Measurements from ENCODE around the gene MIER2.

Gene MIER2

DNA sequence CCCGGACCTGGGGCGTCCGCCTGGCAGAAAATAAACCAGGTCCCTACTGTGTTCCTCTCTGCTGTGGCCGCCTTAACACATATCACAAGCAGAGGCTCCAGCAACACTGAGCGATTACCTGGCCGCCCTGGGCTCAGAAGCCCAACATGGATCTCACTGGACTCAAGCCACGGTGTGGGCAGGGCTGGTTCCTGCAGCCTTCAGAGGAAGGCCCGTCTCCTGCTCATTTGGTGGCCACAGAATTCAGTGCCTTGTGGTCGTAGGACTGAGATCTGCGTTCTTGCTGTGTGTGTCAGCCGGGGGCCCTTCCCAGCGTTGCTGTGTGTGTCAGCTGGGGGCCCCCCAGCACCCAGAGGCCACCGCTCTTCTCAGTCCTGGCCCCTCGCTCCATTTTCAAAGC, 34.1 kb upstream of the MIER2 start:
- DNase-seq (ENCODE audit: low read depth) = no peak

- no peak for DNase-seq (ENCODE audit: low read depth)
Measured at GRCh38 chr19:377801-378581, 33.4 kb upstream of the MIER2 start.

GRCh38 chr19:376111-376470, 31.5 kb upstream of the MIER2 start:
- no peak for DNase-seq (ENCODE audit: low read depth)

DNA sequence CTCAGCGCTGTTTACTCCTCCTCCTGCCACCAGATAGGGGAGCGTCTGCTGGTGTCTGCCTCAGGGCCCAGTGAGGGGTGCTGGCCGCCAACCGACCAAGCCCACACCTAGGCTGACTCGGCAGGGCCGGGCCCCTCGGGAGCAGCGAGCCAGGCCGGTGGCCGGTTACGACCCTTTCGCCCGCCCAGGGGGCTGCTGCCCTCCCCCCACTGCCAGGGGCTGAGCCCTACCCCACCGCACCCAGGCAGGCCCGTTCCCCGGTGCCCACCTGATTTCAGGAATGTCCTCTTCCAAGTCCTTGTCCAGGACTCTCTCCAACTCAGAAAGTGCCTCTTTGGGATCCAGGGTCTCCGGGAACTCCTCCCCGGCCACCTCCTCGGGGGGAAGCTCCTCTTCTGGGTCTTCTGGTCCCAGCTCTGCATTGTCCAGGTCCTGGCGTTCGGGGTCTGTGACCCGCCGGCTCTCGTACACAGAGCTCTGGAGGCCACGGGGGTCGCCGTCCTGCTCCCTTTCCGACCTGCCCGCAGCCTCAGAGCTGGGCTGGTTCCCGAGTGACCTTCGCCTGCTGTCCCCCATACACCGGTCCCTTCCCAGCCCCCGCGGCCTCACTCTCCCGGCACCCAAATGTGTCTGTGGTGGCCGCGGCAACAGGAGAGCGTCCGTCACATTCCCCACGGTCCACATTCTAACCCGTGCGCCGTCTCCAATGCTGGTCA, 31.0 kb upstream of the MIER2 start:
- no peak for DNase-seq (ENCODE audit: low read depth)

DNA sequence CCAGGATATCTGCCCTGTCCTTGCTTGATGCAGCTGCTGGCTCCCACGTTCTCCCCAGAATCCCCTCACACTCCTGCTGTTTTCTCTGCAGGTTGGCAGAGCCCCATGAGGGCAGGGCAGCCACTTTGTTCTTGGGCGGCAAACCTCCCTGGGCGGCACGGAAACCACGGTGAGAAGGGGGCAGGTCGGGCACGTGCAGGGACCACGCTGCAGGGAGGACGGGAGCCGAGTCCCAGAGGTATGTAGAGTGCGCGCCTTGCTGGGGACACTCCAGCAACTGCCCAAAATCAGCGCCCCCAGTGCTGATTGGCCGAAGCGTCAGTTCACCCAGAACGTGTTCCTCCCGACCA, 30.3 kb upstream of the MIER2 start:
- no peak for DNase-seq (ENCODE audit: low read depth)

DNA sequence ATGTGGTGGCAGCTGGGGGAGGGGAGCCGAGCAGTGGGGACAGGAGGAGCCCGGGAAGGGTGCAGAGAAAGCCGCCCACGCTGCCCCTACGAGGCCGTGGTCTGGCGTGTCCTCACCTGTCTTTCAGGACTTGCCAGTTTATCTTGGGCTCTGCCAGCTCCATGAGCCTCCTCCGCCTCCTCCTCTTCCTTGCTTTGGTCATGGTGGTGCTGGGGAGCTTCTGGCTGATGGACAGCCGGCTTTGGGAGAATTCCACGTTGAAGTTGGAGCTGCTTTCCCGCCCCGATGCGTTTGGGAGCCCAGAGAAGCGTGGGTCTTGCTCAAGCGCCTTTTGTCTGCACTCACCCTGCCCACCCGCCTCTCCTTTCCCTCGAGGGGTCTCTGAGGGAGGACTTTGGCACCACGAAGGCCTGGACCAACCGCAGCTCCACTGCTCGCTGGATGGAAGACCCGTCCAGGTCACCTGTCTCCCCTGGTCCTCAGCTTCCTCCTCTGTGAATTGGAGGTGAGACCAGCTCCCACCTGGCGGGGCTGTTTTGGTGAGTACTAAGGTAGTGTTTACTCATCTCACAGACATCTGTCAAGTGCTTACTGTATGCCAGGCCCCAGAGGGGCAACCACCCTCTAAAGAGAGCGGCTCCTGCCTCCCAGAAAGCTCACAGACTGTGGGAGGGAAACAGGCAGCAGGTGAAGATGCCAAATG, 29.7 kb upstream of the MIER2 start:
- no peak for DNase-seq (ENCODE audit: low read depth)

DNA sequence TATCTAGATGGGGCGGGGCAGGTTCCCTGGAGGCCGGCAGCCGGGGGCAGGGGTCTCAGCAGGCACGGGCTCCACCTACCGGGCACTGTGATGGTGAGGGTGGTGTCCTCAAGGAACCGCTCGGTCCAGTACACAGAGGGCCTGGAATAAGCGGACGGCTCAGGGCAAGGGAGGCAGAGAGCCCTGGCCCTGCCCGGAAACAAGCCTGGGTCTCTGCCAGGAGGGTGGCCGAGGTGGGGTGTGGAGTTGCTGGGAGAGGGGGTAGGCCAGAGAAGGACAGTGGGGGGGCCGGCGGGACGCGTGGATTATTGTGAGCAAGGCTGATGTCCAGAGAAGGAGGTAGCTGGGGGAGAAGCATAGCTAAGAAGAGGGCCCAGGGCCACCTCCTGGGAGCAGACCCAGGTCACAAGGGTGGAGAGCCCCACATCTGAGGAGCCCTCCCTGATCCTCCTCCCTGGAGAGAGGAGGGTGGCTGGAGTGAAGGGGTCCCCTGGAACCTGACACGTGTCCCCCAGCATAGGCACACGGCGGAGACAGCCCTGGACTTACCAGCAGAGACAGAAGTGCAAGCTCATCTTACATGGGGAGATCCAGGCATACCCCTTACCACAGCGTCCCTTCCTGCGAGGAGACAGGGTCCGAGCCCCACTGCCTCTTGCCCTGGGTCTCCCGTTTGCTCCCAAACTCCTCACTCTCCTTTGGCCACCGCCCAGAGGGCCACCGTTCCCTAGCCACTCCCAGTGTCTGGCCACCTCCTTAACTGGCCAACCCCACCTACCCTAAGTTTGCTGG, 29.0 kb upstream of the MIER2 start:
- DNase-seq (ENCODE audit: low read depth) = no peak

DNA sequence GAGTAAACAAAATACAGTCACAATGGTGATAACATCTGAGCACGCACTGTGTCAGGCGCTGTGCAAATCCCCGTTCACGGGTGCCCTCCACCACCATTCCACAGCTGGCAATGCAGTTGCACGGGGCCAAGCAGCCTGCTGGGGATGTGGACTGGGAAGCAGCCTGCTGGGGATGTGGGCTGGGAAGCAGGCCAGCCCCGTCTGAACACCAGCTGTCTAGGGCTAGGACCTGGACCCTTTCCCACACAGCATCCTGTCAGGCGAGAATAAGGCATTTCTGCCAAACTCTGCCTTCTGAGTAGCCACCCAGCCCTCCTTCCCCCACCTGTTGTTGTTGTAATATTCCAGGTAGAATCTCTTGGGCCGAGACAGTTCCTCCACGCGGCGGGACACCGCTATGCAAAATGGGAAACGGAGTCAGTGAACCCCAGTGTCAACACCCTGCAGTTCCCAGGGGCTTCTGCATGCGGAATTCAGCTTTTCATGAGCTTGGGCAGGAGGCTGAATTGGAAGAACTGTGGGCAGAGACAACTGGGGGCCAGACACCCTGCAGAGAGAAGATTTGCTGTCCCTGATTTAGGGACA, 27.8 kb upstream of the MIER2 start:
- DNase-seq (ENCODE audit: low read depth) = no peak

DNA sequence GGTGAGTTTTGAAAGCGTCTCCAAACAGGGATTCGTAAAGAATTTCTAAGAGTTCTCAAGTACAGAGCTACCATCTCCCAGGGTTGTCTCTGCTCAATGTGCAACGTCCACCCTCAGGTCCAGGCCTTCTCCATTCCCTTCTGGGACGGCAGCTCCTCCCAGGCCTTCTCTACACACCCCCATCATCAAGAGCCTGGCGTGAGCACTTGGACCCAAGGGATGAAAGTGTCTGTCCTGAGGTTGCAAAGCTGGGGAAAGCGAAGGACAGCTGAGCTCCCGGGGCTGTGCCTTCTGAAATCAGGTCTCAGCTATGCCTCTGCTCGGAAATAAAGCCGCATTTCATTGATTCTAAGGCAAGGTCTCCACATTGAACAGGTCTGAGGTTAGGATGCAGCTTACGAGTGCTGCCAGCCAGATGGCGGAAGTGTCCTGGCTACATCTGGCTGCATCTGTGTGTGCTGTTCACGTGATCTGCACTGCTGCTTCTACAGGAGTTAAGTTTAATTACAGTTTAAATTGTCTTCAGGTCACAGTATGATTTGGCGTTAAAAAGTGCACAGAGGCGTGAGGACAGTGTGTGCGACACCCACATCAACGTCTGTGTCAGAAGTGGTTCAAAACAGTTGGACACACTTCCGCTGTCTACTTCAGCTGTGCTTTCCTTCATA, 27.0 kb upstream of the MIER2 start:
- DNase-seq (ENCODE audit: low read depth) = no peak

DNA sequence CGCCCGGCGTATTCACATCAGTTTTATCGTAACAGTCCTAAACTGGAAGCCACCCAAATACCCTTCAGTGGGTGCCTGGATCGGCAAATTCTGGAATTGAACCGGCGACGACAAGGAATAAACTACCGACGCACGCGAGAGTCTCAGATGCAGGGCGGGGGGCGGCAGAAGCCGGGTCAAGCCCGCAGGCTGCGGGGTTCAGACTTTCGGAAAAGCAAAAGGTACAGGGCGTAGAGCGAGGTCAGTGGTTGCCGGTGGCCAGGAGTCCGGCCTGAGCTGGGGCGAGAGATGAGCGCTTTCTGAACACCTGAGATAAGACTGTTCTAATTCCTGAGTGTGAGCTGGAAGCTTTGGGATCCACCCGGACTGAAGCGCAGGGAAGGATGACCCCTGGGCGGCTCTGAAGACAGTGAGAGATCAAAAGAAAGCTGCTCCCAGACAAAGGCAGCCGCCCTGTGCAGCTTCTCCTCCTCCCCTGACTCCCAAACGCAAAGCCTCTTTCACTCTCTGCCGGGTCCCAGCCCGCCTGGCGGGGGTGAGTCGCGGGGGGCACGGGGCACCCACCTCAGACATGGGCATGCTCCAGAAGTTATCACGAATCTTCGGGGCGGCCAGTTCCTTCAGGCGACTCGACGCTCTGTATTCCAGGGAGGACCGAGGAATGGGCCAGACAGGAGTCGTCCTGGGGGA, 26.2 kb upstream of the MIER2 start:
- no peak for DNase-seq (ENCODE audit: low read depth)

GRCh38 chr19:369876-370275, 25.3 kb upstream of the MIER2 start:
- no peak for DNase-seq (ENCODE audit: low read depth)

DNA sequence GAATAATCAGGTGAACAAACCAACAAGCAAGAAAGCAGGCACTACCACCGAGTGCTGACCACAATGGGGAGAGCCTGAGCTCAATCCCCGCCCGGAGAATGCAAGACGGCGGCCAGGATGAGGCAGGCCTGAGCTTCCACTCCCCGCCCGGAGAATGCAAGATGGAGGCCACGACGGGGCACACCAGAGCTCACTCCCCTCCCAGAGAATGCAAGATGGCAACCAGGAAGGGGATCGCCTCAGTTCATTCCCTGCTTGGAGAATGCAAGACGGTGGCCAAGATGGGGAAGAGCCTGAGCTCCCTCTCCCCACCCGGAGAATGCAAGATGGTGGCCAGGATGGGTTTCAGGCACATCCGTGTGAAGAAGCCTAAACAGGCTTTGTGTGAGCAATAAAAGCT, 24.7 kb upstream of the MIER2 start:
- no peak for DNase-seq (ENCODE audit: low read depth)

DNA sequence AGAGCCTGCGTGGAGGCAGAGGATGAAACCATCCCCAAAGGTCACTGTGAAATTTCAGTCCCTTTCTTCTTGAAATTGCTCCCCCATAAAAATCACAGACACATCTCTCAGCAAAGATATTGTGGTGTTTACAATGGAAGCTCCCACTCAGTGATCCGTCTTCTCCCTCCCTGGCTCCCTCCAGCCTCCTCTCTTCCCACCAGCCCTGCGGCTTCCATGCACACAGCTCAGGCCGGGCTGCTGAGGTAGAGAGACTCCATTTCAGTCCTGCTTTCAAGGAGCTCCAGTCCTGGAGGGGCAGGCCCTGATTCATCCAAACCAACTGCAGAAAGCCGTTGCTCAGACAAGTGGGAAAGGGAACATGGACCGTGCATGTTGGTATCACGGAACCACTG, 24.0 kb upstream of the MIER2 start:
- DNase-seq (ENCODE audit: low read depth) = no peak

DNA sequence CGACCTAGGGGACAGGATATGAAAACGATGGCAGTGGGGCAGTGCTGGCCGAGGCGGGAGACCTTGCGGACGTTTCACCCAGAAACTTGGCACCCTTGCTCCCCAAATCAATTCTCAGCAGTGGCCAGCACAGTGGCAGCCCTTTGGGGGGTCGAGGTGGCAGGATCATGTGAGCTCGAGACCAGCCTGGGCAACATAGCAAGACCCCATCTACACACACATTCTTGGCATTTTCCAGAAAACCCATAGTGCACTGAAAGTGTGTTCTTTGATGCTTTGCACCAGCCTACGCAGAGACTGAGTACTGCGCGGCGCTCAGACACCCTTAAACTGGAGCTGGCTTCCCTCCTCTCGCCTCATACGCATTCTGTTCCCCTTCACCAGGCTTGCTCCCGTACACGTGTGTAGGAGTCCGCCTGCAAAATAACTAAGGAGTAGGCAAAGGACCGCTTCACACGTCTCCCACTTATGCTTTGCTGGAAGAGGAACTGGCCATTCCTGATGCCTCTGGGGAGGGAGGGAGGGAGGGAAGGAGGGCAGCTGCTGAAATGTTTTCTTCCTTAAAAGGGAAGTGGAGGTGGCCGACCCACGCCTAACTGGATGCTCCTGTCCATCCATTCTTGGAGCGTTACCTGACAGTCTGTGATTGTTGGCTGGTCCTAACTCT, 23.5 kb upstream of the MIER2 start:
- no peak for DNase-seq (ENCODE audit: low read depth)

DNA sequence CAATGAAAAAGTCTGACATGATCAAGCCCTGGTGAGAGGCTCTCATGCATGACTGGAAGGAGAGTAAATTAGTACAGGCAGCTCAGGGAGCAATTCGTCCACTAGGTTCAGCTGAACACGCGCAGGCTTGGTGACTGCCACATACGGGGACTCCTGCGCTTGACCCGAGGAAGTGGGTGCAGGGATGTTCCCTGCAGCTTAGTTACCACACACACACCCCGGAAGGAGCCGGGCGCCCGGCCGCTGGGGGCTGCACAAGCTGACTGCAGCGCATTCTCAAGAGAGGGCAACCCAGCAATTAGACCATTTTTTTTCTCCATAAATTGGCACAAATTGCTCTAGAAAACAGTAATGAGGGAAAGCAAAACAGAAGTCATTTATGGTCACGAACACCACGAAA, 23.0 kb upstream of the MIER2 start:
- no peak for DNase-seq (ENCODE audit: low read depth)

DNA sequence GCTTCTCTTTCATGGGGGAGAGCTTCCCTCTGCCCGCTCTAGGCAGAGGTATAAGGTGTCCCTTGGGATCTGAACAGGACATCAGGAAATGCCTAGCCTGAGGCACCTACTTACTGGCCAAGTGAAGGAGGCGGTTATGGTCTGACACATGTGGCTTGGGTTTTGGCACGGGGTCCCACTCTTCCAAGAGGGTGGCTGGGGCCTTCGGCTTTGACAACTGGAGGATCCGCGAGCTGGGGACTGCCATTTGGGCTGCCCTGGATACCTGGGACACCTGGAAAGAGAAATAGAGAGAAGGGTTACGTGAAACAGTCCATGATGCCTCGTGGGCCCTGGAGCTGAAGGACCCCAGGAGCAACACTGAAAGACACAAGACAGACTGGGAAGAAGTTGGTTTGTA, 22.4 kb upstream of the MIER2 start:
- DNase-seq (ENCODE audit: low read depth) = no peak

- no peak for DNase-seq (ENCODE audit: low read depth)
Measured at GRCh38 chr19:366205-366783, 21.7 kb upstream of the MIER2 start.

GRCh38 chr19:364496-365287, 20.1 kb upstream of the MIER2 start:
- DNase-seq (ENCODE audit: low read depth) = no peak

GRCh38 chr19:362683-363082, 18.1 kb upstream of the MIER2 start:
- no peak for DNase-seq (ENCODE audit: low read depth)
